Activated CD4-positive, alpha-beta T cell treated with anti-CD3 and anti-CD28 coated beads, Interleukin-2, Interleukin-6, amounts not matched to agents 100 ng/mL and 50 ng/mL, durations not matched to agents 16 hours and 8 hours (primary cell): ENCODE measurements around the gene MAN1C1.

ENCODE experiments used
- DNase-seq: peaks from one replicate; pipeline ENCODE4 v3.0.0-alpha.2; 2020

The MAN1C1 gene

DNA sequence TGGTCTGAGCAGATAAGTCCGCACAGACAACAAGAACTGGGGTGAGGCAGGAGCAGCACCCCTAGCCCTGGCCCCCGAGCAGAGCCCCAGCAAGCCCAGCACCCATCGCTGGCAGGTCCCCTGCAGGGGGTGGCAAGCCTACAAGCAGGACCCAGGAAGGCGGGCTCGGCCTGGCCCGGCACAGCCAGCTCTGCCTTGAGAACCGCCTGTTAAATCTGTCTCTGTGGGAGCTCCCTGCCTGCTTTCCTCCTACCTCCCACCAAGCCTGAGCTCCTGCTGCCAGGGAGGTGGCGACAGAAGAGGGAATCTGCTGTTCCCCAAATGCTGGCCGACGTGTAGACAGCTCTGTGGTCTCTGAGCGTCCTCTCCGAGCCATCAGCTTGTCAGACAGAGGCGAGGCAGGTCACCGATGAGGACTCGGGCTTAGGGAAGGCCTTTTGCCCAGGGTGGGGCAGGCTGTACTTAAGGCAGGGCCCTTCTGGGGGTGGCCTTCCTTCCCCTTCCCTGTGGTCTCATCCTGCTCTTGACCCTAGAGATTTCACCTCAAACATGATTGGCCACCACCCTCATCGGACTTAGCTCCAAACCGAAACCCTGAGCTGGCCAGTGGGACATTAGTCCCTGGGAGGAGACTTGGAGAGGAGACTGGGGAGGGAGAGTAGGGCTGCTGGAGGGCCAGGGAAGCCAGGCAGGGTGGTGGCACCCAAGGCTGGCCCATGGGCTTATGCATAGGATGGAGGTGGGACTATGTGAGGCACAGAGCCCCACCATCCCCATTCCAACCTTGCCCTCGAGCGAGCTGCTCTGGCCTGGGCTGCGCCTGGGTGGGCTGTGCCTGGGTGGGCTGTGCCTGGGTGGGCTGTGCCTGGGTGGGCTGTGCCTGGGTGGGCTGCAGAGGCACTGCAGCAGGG lies 191.1 kb downstream of the MAN1C1 start:
- DNase-seq, result no peak

GRCh38 chr1:25808481-25809244 lies 192.1 kb downstream of the MAN1C1 start:
- DNase-seq, result no peak

DNA sequence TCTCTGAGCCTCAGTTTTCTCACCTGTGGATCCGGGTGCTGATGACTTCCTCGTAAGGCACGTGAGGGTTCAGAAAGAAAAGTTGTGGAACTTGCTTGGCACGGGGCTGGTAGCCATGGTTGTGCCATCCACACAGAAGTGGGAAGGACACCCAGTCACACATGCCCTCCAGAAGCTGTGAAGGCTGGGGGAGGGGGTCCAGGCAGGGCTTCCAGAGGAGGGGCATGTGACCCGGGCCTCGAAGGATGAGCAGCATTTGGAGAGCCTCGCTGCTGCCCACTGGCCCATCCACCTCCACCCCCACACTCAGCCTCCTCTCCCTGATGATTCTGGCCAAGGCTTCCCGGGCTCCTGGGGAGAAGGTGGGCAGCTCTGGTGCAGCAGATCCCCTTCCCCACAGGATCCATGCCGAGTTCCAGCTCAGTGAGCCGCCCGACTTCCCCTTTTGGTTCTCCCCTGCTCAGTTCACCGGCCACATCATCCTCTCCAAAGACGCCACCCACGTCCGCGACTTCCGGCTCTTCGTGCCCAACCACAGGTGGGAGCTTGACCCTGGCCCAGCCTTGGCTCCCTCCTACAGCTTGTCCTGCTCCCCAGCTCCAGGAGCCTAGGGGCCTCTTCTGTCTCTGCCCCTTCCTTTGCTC lies 192.8 kb downstream of the MAN1C1 start:
- no peak for DNase-seq

GRCh38 chr1:25809929-25810328 lies 193.3 kb downstream of the MAN1C1 start:
- DNase-seq, result no peak

- DNase-seq, result peak; percentile 83
Measured at GRCh38 chr1:25810341-25811299, 194.0 kb downstream of the MAN1C1 start.

GRCh38 chr1:25811384-25812082 lies 194.9 kb downstream of the MAN1C1 start:
- no peak for DNase-seq

- DNase-seq, result no peak
Measured at GRCh38 chr1:25813071-25813733, 196.6 kb downstream of the MAN1C1 start.

DNA sequence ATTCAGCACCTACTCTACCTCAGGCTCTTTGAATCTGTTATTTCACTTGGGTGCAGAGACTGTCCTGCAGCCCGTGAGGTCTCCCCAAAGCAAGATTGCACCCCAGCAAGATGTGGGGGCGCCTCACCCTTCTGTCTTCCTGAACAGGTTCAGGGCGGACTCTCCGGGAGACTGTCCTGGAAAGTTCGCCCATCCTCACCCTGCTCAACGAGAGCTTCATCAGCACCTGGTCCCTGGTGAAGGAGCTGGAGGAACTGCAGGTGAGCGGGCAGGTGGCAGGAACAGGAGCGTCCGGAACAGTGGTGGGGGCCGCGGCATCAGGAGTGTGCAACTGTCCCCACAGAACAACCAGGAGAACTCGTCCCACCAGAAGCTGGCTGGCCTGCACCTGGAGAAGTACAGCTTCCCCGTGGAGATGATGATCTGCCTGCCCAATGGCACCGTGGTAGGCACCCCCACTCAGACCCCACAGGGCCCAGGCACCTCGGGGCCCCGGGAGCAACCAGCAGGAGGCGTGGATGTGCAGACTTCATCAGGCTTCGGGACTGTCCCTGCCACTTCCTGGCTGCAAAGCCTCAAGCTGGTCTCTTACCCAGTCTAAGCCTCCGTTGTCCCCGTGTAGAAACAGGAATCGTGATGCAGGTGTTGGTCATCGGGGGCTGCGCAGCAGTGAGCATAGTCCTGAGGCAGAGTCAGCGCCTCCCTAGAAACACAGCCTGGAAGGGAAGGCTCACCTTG lies 197.3 kb downstream of the MAN1C1 start:
- no peak for DNase-seq

- no peak for DNase-seq
Measured at GRCh38 chr1:25814549-25815087, 198.0 kb downstream of the MAN1C1 start.

DNA sequence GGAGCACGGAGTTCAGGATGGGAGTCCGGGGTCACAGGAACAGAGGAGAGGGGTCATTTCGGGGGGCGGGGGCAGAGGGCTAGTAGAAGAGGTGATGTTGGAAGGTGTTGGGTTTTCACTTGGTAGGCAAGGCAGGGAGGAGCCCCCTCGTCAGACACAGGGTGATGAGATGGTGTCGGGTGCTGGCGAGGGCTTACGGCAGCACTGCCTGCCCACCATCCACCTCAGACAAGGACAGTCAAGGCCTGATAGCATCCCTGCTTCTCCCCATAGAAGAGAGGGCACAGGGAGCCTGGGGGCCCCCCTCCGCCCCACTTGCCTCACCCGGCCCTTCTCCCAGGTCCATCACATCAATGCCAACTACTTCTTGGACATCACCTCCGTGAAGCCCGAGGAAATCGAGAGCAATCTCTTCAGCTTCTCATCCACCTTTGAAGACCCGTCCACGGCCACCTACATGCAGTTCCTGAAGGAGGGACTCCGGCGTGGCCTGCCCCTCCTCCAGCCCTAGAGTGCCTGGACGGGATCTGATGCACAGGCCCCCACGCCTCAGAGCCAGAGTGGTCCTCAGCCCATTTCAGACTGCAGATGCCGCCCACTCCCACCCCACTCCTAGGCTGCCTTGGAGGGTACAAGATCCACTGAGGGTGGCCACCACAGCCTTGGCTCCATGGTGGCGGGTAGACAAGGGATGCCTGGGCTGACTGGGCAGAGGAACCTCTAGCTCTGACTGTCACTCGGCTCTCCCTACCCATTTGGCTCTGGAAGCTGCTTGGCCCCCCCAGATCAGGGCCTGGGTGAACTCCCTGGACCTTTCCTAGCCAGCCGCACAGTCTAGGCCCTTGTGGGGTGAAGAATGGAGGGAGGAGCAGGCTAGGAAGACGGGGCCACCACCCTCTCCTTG lies 198.9 kb downstream of the MAN1C1 start:
- no peak for DNase-seq

- DNase-seq, result no peak
Measured at GRCh38 chr1:25816112-25816718, 199.6 kb downstream of the MAN1C1 start.

DNA sequence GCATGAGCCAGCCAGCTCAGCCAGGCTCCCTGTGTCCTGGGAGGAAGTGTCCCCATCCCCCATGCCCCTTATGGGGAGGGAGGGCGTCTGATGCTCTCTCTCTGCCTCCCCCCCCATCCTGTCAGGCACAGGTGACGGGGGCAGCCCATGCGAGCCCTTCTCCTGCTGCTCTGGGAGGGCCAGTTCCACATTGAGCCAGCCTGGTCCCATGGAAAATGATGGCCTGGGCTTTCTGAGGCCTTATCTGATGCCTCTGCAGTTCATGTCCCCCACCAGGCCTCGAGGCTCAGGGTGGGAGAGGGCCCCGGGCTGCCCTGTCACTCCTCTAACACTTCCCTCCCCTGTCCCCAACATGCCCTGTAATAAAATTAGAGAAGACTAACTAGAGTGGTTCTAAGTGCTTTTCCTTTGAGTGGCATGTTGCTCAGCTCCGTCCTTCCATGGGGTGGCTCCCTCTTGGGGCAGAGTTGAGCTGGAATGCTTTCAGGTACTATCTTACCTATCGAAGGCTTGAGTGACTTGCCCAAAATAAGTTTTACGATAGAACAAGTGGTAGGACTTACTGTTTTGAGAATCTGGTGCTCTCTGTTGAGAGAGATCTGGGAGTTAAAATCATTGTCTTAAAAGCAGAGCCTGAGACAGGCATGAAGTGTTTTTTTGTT lies 201.4 kb downstream of the MAN1C1 start:
- DNase-seq, result no peak

DNA sequence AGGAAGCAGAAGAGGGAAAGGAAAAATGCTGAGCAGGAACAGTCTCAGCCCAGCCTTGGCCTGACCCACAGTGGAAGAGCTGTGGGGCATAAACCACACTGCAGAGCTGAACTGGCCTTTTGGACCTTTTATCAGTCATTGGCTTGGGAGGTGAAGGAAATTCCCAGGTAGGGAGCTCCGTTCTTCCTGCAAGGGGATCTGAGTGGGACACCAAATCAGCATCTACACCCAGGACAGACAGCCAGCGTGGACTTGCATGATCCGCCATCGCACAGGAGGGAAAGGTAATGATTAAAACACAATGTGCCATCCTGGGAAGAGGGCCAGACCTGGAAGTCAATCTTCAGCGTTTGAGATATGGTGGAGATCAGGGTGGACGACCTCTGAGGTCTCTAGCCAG lies 202.0 kb downstream of the MAN1C1 start:
- no peak for DNase-seq

GRCh38 chr1:25819491-25820246 lies 203.1 kb downstream of the MAN1C1 start, which contains the start of gene MTFR1L:
MTFR1L (plus strand) TSS chr1:25819954; CDS start chr1:25823105, 3,151 bp downstream.
- DNase-seq, result peak; percentile 94

DNA sequence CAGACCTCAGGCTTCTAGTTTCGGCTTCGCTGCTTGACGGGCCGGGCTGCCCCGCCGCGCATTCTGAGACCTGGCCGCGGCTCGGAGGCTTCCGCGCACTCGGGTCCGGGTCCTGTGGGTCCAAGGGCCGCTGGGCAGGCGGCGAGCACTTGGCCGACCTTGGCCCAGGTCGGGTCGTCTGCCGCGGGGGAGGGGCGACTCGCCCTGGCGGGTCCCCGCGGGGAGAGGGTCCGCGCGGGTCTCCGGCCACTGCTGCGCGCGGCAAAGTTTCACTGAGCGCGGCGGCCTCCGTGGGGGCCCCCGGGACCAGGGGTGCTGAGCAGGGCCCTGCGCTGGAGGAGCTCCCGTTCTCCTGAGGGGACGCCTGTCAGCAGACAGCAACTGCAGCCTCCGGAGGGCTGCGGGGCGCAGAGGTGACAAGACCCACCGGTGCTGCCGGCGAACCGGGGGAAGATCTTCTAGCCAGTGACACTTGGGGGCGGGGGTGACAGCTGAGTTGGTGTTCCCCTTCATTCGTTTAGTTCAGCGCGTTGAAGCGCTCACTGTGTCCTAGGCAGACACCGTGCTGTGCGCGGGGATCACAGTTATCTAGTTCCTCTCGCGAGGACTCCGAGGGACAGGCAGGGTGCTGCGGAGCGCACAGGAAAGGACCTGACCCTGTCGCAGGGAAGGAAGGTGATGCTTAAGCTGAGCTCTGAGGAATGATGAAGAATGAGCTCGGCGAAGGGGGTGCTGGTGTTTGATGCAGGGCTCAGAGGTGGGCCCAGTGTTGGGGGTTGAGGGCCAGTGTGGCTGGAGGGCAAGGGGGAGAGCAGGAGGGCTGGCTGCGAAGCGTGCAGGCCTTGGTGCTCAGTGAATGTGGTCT lies 203.9 kb downstream of the MAN1C1 start:
- DNase-seq, result peak; percentile 74

DNA sequence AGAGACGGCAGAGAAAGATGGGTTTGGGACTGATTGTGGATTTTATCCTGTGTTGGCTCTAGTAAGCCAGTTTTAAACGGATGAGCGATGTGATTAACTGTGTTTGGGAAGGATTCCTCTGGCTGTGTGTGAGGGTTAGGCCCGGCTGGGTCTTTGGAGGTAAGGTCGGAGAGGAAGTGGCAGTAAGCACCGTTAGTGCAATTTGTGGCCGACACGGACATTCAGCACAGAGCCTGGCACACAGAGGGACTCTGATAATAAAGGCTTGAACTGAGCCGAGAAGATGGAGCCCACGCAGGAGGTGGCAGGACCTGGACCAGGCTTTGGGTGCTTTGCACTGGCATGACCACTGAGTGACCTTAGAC lies 204.5 kb downstream of the MAN1C1 start:
- DNase-seq, result no peak
